Ascending aorta (tissue), 2 donors: ENCODE results near the gene MAML2. TPM values are rescaled to one million over a fixed set of nuclear protein-coding genes. Genes with fewer than 3 reads are reported as not detected.

Experiments
- DNase-seq, 2 donors: peaks; one replicate each; pipeline ENCODE4 v3.0.0-alpha.2; 2019; ENCODE audit warnings: low spot score in 2 of 2
- H3K27ac ChIP-seq, 2 donors: fragments of 200-600 bp; sonication (generic); one replicate each; pipeline ENCODE4 v1.5.1; 2016 to 2017; ENCODE audit warnings: mild to moderate bottlenecking in 1 of 2
- H3K27me3 ChIP-seq: fragments of 200-600 bp; sonication (generic); one replicate; pipeline ENCODE4 v1.5.1; 2017
- H3K36me3 ChIP-seq, 2 donors: fragments of 200-600 bp; sonication (generic); one replicate each; pipeline ENCODE4 v1.5.1; 2016
- H3K4me1 ChIP-seq, 2 donors: fragments of 200-600 bp; sonication (generic); one replicate each; pipeline ENCODE4 v1.5.1; 2016 to 2017; ENCODE audit warnings: mild to moderate bottlenecking in 1 of 2
- H3K4me3 ChIP-seq, 2 donors: fragments of 200-600 bp; sonication (generic); one replicate each; pipeline ENCODE4 v1.5.1; 2016 to 2017; ENCODE audit warnings: mild to moderate bottlenecking in 1 of 2
- H3K9me3 ChIP-seq, 2 donors: fragments of 200-600 bp; sonication (generic); one replicate each; pipeline ENCODE4 v1.5.1; 2016
- CTCF ChIP-seq, 3 experiments: fragments of 200-600 bp in 2 of 3; fragments of 450-650 bp in 1 of 3; sonication (generic) in 2 of 3; IDR thresholded peaks; one replicate each; pipeline ENCODE4 v1.5.1; 2016 to 2019; ENCODE audit warnings: antibody characterized with exemption in 3 of 3, mild to moderate bottlenecking in 1 of 3, moderate library complexity in 1 of 3
- intact Hi-C: fragments of 100-400 bp; cut with DNase I; formaldehyde crosslinking; loops from one replicate; pipeline ENCODE4 v1.15.1; 2023
- total RNA-seq: library from RNA; depleted of rRNA; stranded (reverse); fragments of >200 nt; gene quantifications from one replicate; pipeline ENCODE4 v1.1.0, GENCODE V29; 2016

The MAML2 gene
- total RNA-seq, 1 donor from 2014 or later = 13.2 TPM

DNA sequence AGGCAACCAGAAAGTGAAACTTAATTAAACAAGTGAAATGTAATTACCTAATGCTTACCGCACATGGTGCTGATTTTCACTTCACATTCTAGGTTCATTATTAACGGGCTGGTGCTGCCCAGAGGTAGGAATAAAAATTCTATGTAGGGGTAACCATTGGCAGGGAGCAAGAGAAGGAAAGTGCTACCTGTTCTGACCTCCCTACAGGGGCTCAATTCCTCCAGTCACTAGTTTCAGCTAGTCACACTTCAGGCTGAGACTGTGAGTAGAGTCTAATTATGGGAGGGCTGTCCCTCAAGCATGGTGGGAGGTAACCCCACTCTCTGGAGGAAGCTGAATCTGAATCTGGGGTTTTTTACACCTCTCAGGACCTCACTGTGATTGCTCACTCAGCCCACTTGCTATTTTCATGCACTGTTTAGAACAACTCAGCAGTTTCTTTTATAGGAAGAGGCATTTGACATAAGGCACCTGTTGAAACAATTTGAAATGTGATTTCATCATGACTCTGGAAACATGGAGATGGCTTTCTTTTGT, 75.4 kb downstream of the MAML2 start:
- Histone ChIP-seq H3K27ac (peak overlapping the region; percentile 29 to 61), H3K9me3 (no peaks in the 10 kb centered on the region), H3K4me1 (peaks cover 14 to 30% of the 10 kb centered on the region in 2 donors), H3K36me3 (no peaks in the 10 kb centered on the region), H3K4me3 (peak overlapping the region in 1 of 2 donors; percentile 9), H3K27me3 (no peaks in the 10 kb centered on the region)
- intact Hi-C loops = no loop called here
- DNase-seq = no peak
- no peak for TF ChIP-seq CTCF (IDR thresholded peaks at IDR 0.05)

GRCh38 chr11:96267001-96267495, 75.9 kb downstream of the MAML2 start:
- TF ChIP-seq CTCF (IDR thresholded peaks at IDR 0.05) = no peak
- Histone ChIP-seq H3K36me3 (no peaks in the 10 kb centered on the region), H3K4me1 (peaks cover 16 to 34% of the 10 kb centered on the region in 2 donors), H3K27ac (peak overlapping the region; percentile 29 to 61), H3K4me3 (peak overlapping the region in 1 of 2 donors; percentile 9), H3K27me3 (no peaks in the 10 kb centered on the region), H3K9me3 (no peaks in the 10 kb centered on the region)
- intact Hi-C loops = no loop called here
- no peak for DNase-seq

DNA sequence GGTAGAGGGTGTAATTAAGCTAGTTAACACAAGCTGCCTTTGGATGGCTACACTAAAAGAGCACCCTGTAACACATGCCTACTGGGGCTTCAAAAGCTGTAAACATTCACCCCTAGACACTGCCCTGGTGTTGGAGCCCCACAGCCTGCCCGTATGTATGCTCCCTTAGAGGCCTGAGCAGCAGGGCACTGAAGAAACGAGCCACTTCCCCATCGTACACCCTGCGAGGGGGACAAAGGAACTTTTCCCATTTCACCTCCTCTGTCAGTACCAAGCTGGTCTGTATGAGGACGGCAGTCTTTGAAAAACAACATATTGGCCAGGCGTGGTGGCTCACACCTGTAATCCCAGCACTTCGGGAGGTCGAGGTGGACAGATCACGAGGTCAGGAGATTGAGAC, 77.0 kb downstream of the MAML2 start:
- Histone ChIP-seq H3K27ac (peak overlapping the region in 1 of 2 donors; percentile 75), H3K4me1 (peaks cover 16 to 34% of the 10 kb centered on the region in 2 donors)
- intact Hi-C loops = no loop called here

GRCh38 chr11:96265220-96265737, 77.7 kb downstream of the MAML2 start:
- intact Hi-C loops = no loop called here

More for the DNA sequence above, 77.0 kb downstream of the MAML2 start:
- no peak for TF ChIP-seq CTCF (IDR thresholded peaks at IDR 0.05)
- Histone ChIP-seq H3K9me3 (no peaks in the 10 kb centered on the region), H3K36me3 (no peaks in the 10 kb centered on the region), H3K4me3 (no peak overlapping the region), H3K27me3 (no peaks in the 10 kb centered on the region)
- no peak for DNase-seq

DNA sequence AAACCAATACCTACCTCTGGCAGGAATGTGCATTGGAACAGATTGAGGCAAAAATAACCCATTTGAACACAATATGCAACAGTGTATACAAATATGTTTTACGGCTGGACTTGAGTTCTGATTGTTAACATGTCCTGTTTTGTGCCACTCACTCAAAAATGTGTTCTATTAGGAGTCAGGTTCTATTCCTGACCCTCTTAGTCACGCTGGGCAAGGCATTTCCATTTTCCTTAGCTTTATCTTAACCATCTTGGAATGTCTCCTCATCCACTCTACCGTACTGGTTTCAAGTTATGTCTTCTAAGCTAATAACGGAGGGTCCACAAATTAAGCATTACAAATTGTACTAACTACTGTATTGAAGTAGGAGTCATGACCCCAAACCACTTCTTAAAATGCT, 78.6 kb downstream of the MAML2 start:
- H3K27ac ChIP-seq = peak overlapping the region; percentile 75 to 82

More at GRCh38 chr11:96265220-96265737, 77.7 kb downstream of the MAML2 start:
- Histone ChIP-seq H3K27ac (peak overlapping the region; percentile 75 to 82), H3K9me3 (no peaks in the 10 kb centered on the region), H3K4me1 (peaks cover 16 to 35% of the 10 kb centered on the region in 2 donors), H3K4me3 (no peak overlapping the region), H3K36me3 (no peaks in the 10 kb centered on the region), H3K27me3 (no peaks in the 10 kb centered on the region)
- DNase-seq = no peak
- no peak for TF ChIP-seq CTCF (IDR thresholded peaks at IDR 0.05)

More for the DNA sequence above, 78.6 kb downstream of the MAML2 start:
- Histone ChIP-seq H3K4me3 (no peak overlapping the region), H3K4me1 (peaks cover 16 to 42% of the 10 kb centered on the region in 2 donors), H3K27me3 (no peaks in the 10 kb centered on the region), H3K9me3 (no peaks in the 10 kb centered on the region), H3K36me3 (no peaks in the 10 kb centered on the region)
- intact Hi-C loops = loop anchor here (5.0 kb wide), 2 partner anchors 38 to 78 kb away; partner anchors contain the start of gene MAML2
- TF ChIP-seq CTCF (IDR thresholded peaks at IDR 0.05) = no peak
- DNase-seq = no peak
